GM12892 (cell line): ENCODE measurements around the gene HDHD3. TPM values are rescaled to one million over a fixed set of nuclear protein-coding genes. Genes with fewer than 3 reads are reported as not detected.
A peak's percentile ranks its signal among the peaks of the same experiment; 100 is the strongest.
"Not testable (repeated sequence)": the region's sequence is repeated elsewhere in the genome, so short reads cannot be mapped to it uniquely, and the experiment has no call there.

Experiments used
- DNase-seq: peaks from one replicate; pipeline ENCODE4 v3.0.0; 2011; ENCODE audit not compliant: insufficient read length
- FAIRE-seq: peaks from 2 replicates; lab custom pipeline; 2011; peaks lifted over from hg19 to GRCh38; lab: Jason Lieb, UNC
- POLR2A ChIP-seq: IDR thresholded peaks from 2 replicates; pipeline ENCODE4 v1.6.1; 2011; ENCODE audit warnings: low read depth, low read length, control low read depth
- POLR2AphosphoS5 ChIP-seq: IDR thresholded peaks from 2 replicates; pipeline ENCODE4 v1.6.1; 2011; ENCODE audit warnings: low read depth, low read length, control low read depth
- TAF1 ChIP-seq: IDR thresholded peaks from 2 replicates; pipeline ENCODE4 v1.6.1; 2011; ENCODE audit warnings: low read depth, mild to moderate bottlenecking, control low read depth, low read length, borderline replicate concordance
- polyA plus RNA-seq: library from polyadenylated mRNA; unstranded; fragments of >200 nt; gene quantifications from one replicate; pipeline ENCODE4 v1.2.1, GENCODE V29; 2012; ENCODE audit warnings: missing spikeins, inconsistent platforms; ENCODE audit not compliant: missing spikeins

HDHD3 gene
- 11.8 TPM for polyA plus RNA-seq

- FAIRE-seq (peak; percentile 71), DNase-seq (peak; percentile 94)
- peak; percentile 66; the same call in 1 of the 2 replicates for TF ChIP-seq POLR2A
- 0 out of 2 replicates have a peak, but pooled peaks have one; percentile 50 for TF ChIP-seq POLR2AphosphoS5
- peak; percentile 66; the same call in 1 of the 2 replicates for TF ChIP-seq TAF1
Observed at GRCh38 chr9:113376634-113377567, at the start of gene HDHD3. Gene HDHD3 (minus strand): TSS chr9:113376986. CDS start chr9:113374354, 2,632 bp downstream.

- DNase-seq, result no peak
- FAIRE-seq, result no peak
Observed at GRCh38 chr9:113425072-113425471, 48.3 kb upstream of the HDHD3 start.

GRCh38 chr9:113421726-113422125 lies 44.9 kb upstream of the HDHD3 start:
- FAIRE-seq, result no peak
- TF ChIP-seq TAF1 (no peak), POLR2A (no peak), POLR2AphosphoS5 (no peak)

More at GRCh38 chr9:113425072-113425471, 48.3 kb upstream of the HDHD3 start:
- TF ChIP-seq POLR2AphosphoS5 (no peak), POLR2A (no peak), TAF1 (no peak)

GRCh38 chr9:113417370-113417769 lies 40.6 kb upstream of the HDHD3 start:
- no peak for DNase-seq
- no peak for TF ChIP-seq POLR2AphosphoS5
- TF ChIP-seq POLR2A, result no peak
- no peak for TF ChIP-seq TAF1
- FAIRE-seq, result peak; percentile 73

More at GRCh38 chr9:113421726-113422125, 44.9 kb upstream of the HDHD3 start:
- DNase-seq, result no peak

GRCh38 chr9:113416149-113416721 lies 39.4 kb upstream of the HDHD3 start:
- DNase-seq (peak; percentile 52), FAIRE-seq (peak; percentile 83)
- TF ChIP-seq POLR2A (peak; percentile 52), POLR2AphosphoS5 (no peak), TAF1 (no peak)

GRCh38 chr9:113410207-113410864 lies 33.5 kb upstream of the HDHD3 start, which contains the start of the genes C9orf43 and POLE3:
Gene C9orf43 (plus strand): TSS chr9:113410747. CDS start chr9:113413494, 2,747 bp downstream.
Gene POLE3 (minus strand): TSS chr9:113410675. CDS start chr9:113410293, 382 bp downstream.
- DNase-seq (peak; percentile 87), FAIRE-seq (peak; percentile 92)
- TF ChIP-seq TAF1 (peak; percentile 80), POLR2AphosphoS5 (peak; percentile 80), POLR2A (peak; percentile 87)

GRCh38 chr9:113409883-113410206 lies 33.1 kb upstream of the HDHD3 start:
- no peak for TF ChIP-seq TAF1
- no peak for TF ChIP-seq POLR2AphosphoS5
- no peak for TF ChIP-seq POLR2A
- no peak for FAIRE-seq

GRCh38 chr9:113409481-113409880 lies 32.7 kb upstream of the HDHD3 start:
- TF ChIP-seq POLR2AphosphoS5 (no peak), POLR2A (no peak), TAF1 (no peak)
- no peak for DNase-seq
- FAIRE-seq, result no peak

More at GRCh38 chr9:113409883-113410206, 33.1 kb upstream of the HDHD3 start:
- no peak for DNase-seq

GRCh38 chr9:113406873-113407511 lies 30.2 kb upstream of the HDHD3 start:
- FAIRE-seq, DNase-seq: not testable (repeated sequence)

GRCh38 chr9:113406353-113406752 lies 29.6 kb upstream of the HDHD3 start:
- FAIRE-seq, DNase-seq: not testable (repeated sequence)

GRCh38 chr9:113403646-113404045 lies 26.9 kb upstream of the HDHD3 start:
- DNase-seq (no peak), FAIRE-seq (no peak)

More at GRCh38 chr9:113403646-113404045, 26.9 kb upstream of the HDHD3 start:
- TF ChIP-seq TAF1 (no peak), POLR2AphosphoS5 (no peak), POLR2A (no peak)
